ENCODE data around the gene CYREN.
"Not testable (repeated sequence)": the region's sequence is repeated elsewhere in the genome, so short reads cannot be mapped to it uniquely, and the experiment has no call there.

CYREN gene

GRCh38 chr7:135175931-135176330, 5.4 kb upstream of the CYREN start:
- no peak for DNase-seq

- DNase-seq, result no peak
Observed at GRCh38 chr7:135174941-135175340, 4.4 kb upstream of the CYREN start.

- DNase-seq, result not testable (repeated sequence)
Observed at GRCh38 chr7:135173916-135174315, 3.4 kb upstream of the CYREN start.

- not testable (repeated sequence) for DNase-seq
Observed at GRCh38 chr7:135171581-135172291, 1.2 kb upstream of the CYREN start.

- not testable (repeated sequence) for DNase-seq
Observed at GRCh38 chr7:135170998-135171481, 533 bp upstream of the CYREN start.

GRCh38 chr7:135169964-135170273, 588 bp downstream of the CYREN start:
- DNase-seq, result no peak

- DNase-seq, result peak in 1 of 4 experiments; percentile 28
Observed at GRCh38 chr7:135169141-135169963, 1.2 kb downstream of the CYREN start.

GRCh38 chr7:135168489-135169140, 1.9 kb downstream of the CYREN start:
- DNase-seq, result no peak

GRCh38 chr7:135168001-135168400, 2.5 kb downstream of the CYREN start:
- peak in 1 of 4 experiments; percentile 15 for DNase-seq

GRCh38 chr7:135167365-135167917, 3.1 kb downstream of the CYREN start:
- DNase-seq, result no peak

GRCh38 chr7:135166338-135166990, 4.0 kb downstream of the CYREN start:
- DNase-seq, result no peak

GRCh38 chr7:135165862-135166261, 4.6 kb downstream of the CYREN start:
- DNase-seq, result no peak

- no peak for DNase-seq
Observed at GRCh38 chr7:135164357-135165061, 6.0 kb downstream of the CYREN start.

GRCh38 chr7:135162382-135163001, 8.0 kb downstream of the CYREN start:
- DNase-seq, result no peak

- no peak for DNase-seq
Observed at GRCh38 chr7:135161669-135162068, 8.8 kb downstream of the CYREN start.

- no peak for DNase-seq
Observed at GRCh38 chr7:135160858-135161653, 9.5 kb downstream of the CYREN start.

GRCh38 chr7:135160098-135160857, 10.2 kb downstream of the CYREN start:
- no peak for DNase-seq

- DNase-seq, result no peak
Observed at GRCh38 chr7:135159359-135160085, 11.0 kb downstream of the CYREN start.

- DNase-seq, result no peak
Observed at GRCh38 chr7:135158874-135159273, 11.6 kb downstream of the CYREN start.
